ENCODE results near the gene CHN2.

Gene CHN2

DNA sequence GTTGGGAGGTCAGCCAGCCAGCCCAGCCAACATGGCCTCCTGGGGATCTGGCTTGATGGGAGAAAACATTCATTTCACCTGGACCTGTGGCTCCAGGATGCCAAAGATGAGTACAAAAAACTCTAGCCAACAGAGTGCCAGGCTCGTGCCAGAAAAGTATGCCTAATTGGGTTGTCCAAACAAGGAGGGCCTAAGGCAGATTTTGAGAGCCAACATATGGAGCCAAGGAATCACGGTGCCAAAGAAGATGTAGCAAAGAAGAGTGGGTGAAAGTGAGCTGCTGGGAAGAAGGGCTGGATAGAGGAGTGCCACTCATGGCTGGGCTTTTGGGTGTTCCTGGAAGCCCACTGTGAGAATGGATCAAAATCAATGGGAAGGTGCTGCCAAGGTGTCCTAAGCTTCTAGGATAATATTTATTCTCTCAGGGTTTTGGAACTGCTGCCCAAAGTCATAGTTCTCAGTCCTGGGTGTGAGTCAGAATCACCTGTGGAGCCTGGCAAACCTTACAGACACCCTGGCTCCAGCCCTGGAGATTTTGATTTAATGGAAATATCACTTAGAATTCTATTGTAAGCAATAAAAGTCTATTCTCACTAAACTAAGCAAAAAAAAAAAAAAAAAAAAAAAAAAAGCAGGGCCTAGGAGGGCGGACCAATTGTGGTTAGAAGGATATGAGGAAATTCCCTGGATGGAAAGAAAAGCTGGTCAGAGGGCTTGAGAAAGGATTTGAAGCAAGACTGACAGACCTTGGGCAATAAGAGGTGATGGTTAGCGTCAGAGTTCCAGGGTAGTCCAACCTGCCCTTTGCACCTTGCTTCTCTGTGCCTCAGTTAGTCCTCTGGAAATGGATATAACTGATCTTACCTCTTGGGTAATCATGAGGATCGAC, 186.9 kb downstream of the CHN2 start:
- Histone ChIP-seq H3K27ac (ENCODE audit: low read depth, low read length, severe bottlenecking) (no peak overlapping the region), H3K36me3 (ENCODE audit: control insufficient read depth, insufficient read depth, low read length) (no peaks in the 10 kb centered on the region), H3K9me3 (ENCODE audit: control insufficient read depth, low read length) (no peaks in the 10 kb centered on the region), H3K4me3 (ENCODE audit: extremely low read depth, insufficient read depth, low read length, poor library complexity, severe bottlenecking) (no peak overlapping the region), H3K4me1 (ENCODE audit: control insufficient read depth, insufficient read depth, low read length, poor library complexity, severe bottlenecking) (no peaks in the 10 kb centered on the region)
- 85 to 94% methylated on average over 3 to 4 of the region's 5 CpGs for WGBS, 2 experiments (ENCODE audit: insufficient coverage in 2 of 2)

DNA sequence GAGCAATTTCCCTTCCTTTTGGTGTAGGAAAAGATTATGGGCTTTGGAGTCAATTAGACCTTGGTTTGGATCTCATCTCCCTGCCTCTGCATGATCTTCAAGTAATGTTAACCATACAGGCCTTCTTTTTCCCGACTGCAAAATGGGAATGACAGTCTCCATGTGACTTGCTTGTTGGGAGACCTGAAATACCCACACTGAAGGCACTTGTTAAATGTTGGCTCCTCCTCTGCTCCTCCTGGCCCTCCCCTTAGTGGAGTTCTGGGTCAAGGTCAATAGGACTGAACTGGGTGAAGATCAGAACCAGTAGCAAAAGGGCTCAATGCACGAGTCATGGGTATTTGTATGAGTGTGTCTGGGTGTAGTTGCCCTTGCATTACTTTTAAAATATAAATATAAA, 189.7 kb downstream of the CHN2 start:
- Histone ChIP-seq H3K36me3 (ENCODE audit: control insufficient read depth, insufficient read depth, low read length) (no peaks in the 10 kb centered on the region), H3K4me1 (ENCODE audit: control insufficient read depth, insufficient read depth, low read length, poor library complexity, severe bottlenecking) (no peaks in the 10 kb centered on the region), H3K4me3 (ENCODE audit: extremely low read depth, insufficient read depth, low read length, poor library complexity, severe bottlenecking) (no peak overlapping the region), H3K27ac (ENCODE audit: low read depth, low read length, severe bottlenecking) (no peak overlapping the region), H3K9me3 (ENCODE audit: control insufficient read depth, low read length) (no peaks in the 10 kb centered on the region)
- WGBS, 2 experiments (ENCODE audit: insufficient coverage in 2 of 2): no CpG with 5 or more reads among the region's 2 CpGs

DNA sequence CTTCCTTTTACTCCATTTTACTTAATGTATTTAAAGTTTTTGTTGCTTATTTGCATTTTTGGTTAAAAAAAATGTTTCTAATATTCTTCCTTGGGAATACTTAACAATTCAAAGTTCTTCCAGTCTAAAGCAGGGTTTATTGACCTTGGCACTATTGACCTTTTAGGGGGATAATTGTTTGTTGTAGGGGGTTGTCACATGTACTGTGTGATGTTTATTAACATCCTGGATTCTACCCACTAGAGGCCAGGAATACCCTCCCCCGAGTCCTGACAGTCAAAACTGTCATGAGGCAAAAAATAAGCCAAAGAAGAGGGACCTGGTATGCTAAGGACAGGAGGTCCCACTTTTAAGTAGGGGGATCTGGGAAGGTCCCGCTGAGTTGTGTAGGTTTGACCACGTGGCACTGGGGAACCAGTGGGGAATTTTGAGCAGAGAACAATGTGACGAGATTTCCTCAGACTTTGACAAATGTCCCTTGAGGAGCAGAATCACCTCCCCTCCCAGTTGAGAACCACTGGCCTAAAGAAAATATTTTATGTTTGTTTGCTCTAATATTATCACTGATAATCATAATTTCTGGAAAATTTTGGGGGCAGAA, 190.7 kb downstream of the CHN2 start:
- no peaks in the 10 kb centered on the region for H3K9me3 ChIP-seq (ENCODE audit: control insufficient read depth, low read length)
- no peak overlapping the region for H3K27ac ChIP-seq (ENCODE audit: low read depth, low read length, severe bottlenecking)
- H3K4me1 ChIP-seq (ENCODE audit: control insufficient read depth, insufficient read depth, low read length, poor library complexity, severe bottlenecking): no peaks in the 10 kb centered on the region
- H3K4me3 ChIP-seq (ENCODE audit: extremely low read depth, insufficient read depth, low read length, poor library complexity, severe bottlenecking): no peak overlapping the region
- WGBS, 2 experiments (ENCODE audit: insufficient coverage in 2 of 2): 100% methylated on average over 1 of the region's 4 CpGs; no CpG with 5 or more reads in 1 of the 2 experiments
- no peaks in the 10 kb centered on the region for H3K36me3 ChIP-seq (ENCODE audit: control insufficient read depth, insufficient read depth, low read length)

DNA sequence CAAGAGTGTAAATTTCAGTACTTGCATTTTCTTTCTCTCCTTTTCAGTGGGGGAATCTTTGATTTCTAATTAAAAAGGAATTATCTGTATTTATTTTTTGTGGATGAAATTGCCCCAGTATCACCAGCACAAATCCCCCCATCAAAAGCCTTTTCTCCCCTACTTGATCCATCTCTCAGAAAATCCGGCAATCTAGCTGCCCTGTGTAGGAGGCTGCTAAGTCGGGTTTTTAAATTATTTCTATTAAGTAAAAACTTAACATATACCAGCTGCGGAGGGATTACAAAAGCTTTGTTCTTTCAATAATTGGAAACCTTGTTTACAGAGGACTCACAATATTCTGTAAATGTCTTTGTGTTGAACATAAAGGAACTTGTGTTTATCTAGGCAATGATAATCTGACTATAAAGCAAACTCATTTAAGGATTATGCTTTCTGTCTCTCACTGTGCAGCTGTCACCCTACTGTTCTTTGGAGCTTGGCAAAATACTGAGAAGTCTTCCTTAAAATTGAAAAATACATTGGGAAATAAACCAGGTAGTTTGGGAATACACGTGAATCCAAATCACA, 191.7 kb downstream of the CHN2 start:
- no peaks in the 10 kb centered on the region for H3K36me3 ChIP-seq (ENCODE audit: control insufficient read depth, insufficient read depth, low read length)
- no peaks in the 10 kb centered on the region for H3K4me1 ChIP-seq (ENCODE audit: control insufficient read depth, insufficient read depth, low read length, poor library complexity, severe bottlenecking)
- no peaks in the 10 kb centered on the region for H3K9me3 ChIP-seq (ENCODE audit: control insufficient read depth, low read length)
- no peak overlapping the region for H3K27ac ChIP-seq (ENCODE audit: low read depth, low read length, severe bottlenecking)
- no peak overlapping the region for H3K4me3 ChIP-seq (ENCODE audit: extremely low read depth, insufficient read depth, low read length, poor library complexity, severe bottlenecking)
- 100% methylated on average over 1 of the region's 4 CpGs; no CpG with 5 or more reads in 1 of the 2 experiments for WGBS, 2 experiments (ENCODE audit: insufficient coverage in 2 of 2)

DNA sequence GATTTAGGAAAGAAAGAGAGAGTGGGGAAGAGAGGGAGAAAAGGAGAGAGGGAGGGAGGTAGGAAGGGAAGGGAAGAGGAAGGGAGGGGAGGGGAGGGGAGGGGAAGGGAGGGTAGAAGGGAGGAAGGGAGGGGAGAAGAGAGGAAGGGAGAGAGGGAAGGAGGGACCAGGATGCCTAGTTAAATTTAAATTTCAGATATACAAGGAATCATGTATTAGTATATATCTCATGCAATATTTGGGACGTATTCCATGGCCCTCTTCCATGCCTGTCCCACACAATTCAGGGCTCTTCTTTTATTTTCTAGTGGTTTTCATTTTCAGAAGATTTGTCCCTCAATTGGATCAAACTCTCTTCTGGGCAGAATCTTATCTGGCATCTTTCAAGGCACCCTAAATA, 196.7 kb downstream of the CHN2 start:
- no peaks in the 10 kb centered on the region for H3K9me3 ChIP-seq (ENCODE audit: control insufficient read depth, low read length)
- no CpG with 5 or more reads among the region's 1 CpG for WGBS, 2 experiments (ENCODE audit: insufficient coverage in 2 of 2)

DNA sequence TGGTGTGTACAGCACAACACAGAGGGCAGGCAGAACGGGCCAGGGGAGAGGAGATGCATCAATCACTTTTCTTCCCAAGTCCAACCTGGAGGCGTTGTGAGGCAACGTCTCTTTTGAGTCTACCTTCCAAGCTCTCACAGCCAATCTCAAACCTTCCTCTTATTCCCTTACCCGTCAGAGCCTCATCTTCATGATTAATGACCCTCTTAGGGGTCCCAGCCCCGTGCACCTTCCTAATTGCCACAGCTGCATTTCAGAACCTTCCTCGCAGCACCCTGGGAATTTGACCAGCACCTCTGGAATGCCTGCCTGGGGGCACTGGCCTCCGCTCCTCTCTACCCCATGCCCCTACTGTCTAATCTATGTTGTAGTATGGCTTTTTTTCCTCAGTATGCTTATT, 199.7 kb downstream of the CHN2 start:
- Histone ChIP-seq H3K27ac (ENCODE audit: low read depth, low read length, severe bottlenecking) (no peak overlapping the region), H3K4me1 (ENCODE audit: control insufficient read depth, insufficient read depth, low read length, poor library complexity, severe bottlenecking) (no peaks in the 10 kb centered on the region), H3K36me3 (ENCODE audit: control insufficient read depth, insufficient read depth, low read length) (no peaks in the 10 kb centered on the region), H3K4me3 (ENCODE audit: extremely low read depth, insufficient read depth, low read length, poor library complexity, severe bottlenecking) (no peak overlapping the region), H3K9me3 (ENCODE audit: control insufficient read depth, low read length) (no peaks in the 10 kb centered on the region)
- WGBS, 2 experiments (ENCODE audit: insufficient coverage in 2 of 2): 69% methylated on average over 5 of the region's 7 CpGs

More for the DNA sequence above, 196.7 kb downstream of the CHN2 start:
- Histone ChIP-seq H3K4me3 (ENCODE audit: extremely low read depth, insufficient read depth, low read length, poor library complexity, severe bottlenecking) (no peak overlapping the region), H3K27ac (ENCODE audit: low read depth, low read length, severe bottlenecking) (no peak overlapping the region), H3K4me1 (ENCODE audit: control insufficient read depth, insufficient read depth, low read length, poor library complexity, severe bottlenecking) (no peaks in the 10 kb centered on the region), H3K36me3 (ENCODE audit: control insufficient read depth, insufficient read depth, low read length) (no peaks in the 10 kb centered on the region)

DNA sequence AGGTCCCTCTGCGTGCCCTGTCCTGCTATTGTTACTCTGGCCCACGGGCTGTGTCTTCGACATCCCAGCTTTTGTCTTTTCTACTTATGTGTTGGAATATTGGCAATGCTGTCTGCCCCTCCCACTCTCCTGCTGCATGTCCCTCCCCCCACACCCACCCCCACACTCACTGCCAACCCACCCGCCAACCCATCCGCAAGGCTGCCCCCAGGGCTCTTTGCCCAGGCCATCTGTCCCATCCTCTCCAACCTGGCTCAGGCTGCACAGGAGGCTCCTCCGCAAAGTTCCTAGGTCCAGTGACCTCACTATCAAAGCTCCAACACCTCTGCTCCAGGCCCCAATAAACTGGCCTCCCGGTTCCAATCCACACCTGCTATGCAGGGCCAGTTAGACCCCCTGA, 202.0 kb downstream of the CHN2 start:
- no peaks in the 10 kb centered on the region for H3K9me3 ChIP-seq (ENCODE audit: control insufficient read depth, low read length)
- no peak overlapping the region for H3K4me3 ChIP-seq (ENCODE audit: extremely low read depth, insufficient read depth, low read length, poor library complexity, severe bottlenecking)
- H3K36me3 ChIP-seq (ENCODE audit: control insufficient read depth, insufficient read depth, low read length): no peaks in the 10 kb centered on the region
- H3K4me1 ChIP-seq (ENCODE audit: control insufficient read depth, insufficient read depth, low read length, poor library complexity, severe bottlenecking): no peaks in the 10 kb centered on the region
- 83 to 90% methylated on average over 1 to 3 of the region's 7 CpGs for WGBS, 2 experiments (ENCODE audit: insufficient coverage in 2 of 2)
- H3K27ac ChIP-seq (ENCODE audit: low read depth, low read length, severe bottlenecking): no peak overlapping the region

DNA sequence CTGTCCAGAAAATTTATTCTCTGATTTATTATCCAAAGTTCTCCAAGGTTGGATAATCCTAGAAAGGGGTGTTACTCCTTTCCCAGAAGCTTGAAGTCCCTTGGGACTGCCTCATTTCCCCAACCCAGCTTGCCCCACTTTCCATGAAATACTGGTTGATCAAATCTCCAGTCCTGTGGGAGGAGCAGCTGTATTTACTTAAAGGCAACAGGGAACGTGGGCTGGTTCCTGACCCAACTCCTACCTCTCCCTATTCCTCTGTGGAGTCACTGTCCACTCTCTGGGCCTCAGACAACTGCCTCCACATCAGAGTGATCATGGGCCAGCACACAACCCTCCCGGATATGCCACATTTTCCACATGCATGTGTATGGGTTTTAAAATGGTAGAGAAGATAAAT, 202.8 kb downstream of the CHN2 start:
- Histone ChIP-seq H3K36me3 (ENCODE audit: control insufficient read depth, insufficient read depth, low read length) (no peaks in the 10 kb centered on the region), H3K27ac (ENCODE audit: low read depth, low read length, severe bottlenecking) (no peak overlapping the region), H3K4me1 (ENCODE audit: control insufficient read depth, insufficient read depth, low read length, poor library complexity, severe bottlenecking) (no peaks in the 10 kb centered on the region), H3K4me3 (ENCODE audit: extremely low read depth, insufficient read depth, low read length, poor library complexity, severe bottlenecking) (no peak overlapping the region), H3K9me3 (ENCODE audit: control insufficient read depth, low read length) (no peaks in the 10 kb centered on the region)
- WGBS, 2 experiments (ENCODE audit: insufficient coverage in 2 of 2): 60% methylated on average over 1 of the region's 2 CpGs; no CpG with 5 or more reads in 1 of the 2 experiments

DNA sequence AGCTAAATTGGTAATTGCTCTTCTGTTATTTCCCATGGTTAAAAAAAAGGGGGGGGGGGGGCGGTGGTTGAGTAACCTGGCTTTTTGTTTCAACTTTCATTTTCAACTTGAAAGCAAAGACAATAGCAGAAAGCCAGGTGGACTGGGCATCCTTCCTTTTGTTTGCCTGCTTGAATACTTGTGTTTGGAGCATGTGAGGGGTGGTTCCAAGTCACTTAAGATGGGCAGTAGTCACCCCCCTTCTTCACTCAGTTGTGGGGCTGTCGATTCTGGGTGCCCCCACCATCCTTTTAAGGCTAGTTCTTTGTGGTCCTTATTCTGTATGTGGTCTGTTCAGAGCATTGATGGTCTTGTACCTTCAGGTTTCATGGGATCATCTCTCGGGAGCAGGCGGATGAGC, 203.4 kb downstream of the CHN2 start:
- no peak overlapping the region for H3K4me3 ChIP-seq (ENCODE audit: extremely low read depth, insufficient read depth, low read length, poor library complexity, severe bottlenecking)
- no peaks in the 10 kb centered on the region for H3K36me3 ChIP-seq (ENCODE audit: control insufficient read depth, insufficient read depth, low read length)
- no peaks in the 10 kb centered on the region for H3K4me1 ChIP-seq (ENCODE audit: control insufficient read depth, insufficient read depth, low read length, poor library complexity, severe bottlenecking)
- H3K9me3 ChIP-seq (ENCODE audit: control insufficient read depth, low read length): no peaks in the 10 kb centered on the region
- 93% methylated on average over 2 of the region's 4 CpGs; no CpG with 5 or more reads in 1 of the 2 experiments for WGBS, 2 experiments (ENCODE audit: insufficient coverage in 2 of 2)
- no peak overlapping the region for H3K27ac ChIP-seq (ENCODE audit: low read depth, low read length, severe bottlenecking)

DNA sequence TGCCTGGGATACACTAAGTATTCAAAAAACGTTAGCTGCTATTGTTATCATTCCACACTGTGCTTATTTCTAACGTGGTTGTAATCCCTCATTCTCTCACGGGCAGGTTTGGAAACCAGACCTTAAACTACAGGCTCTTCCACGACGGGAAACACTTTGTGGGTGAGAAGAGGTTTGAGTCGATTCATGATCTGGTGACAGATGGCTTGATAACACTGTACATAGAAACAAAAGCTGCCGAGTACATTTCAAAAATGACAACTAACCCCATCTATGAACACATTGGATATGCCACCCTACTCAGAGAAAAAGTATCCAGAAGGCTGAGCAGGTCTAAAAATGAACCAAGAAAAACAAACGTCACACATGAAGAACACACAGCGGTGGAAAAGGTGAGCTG, 205.9 kb downstream of the CHN2 start:
- H3K27ac ChIP-seq (ENCODE audit: low read depth, low read length, severe bottlenecking): no peak overlapping the region
- no peaks in the 10 kb centered on the region for H3K9me3 ChIP-seq (ENCODE audit: control insufficient read depth, low read length)
- 78 to 93% methylated on average over 2 to 4 of the region's 9 CpGs for WGBS, 2 experiments (ENCODE audit: insufficient coverage in 2 of 2)
- H3K4me3 ChIP-seq (ENCODE audit: extremely low read depth, insufficient read depth, low read length, poor library complexity, severe bottlenecking): no peak overlapping the region
- H3K4me1 ChIP-seq (ENCODE audit: control insufficient read depth, insufficient read depth, low read length, poor library complexity, severe bottlenecking): no peaks in the 10 kb centered on the region
- H3K36me3 ChIP-seq (ENCODE audit: control insufficient read depth, insufficient read depth, low read length): no peaks in the 10 kb centered on the region

DNA sequence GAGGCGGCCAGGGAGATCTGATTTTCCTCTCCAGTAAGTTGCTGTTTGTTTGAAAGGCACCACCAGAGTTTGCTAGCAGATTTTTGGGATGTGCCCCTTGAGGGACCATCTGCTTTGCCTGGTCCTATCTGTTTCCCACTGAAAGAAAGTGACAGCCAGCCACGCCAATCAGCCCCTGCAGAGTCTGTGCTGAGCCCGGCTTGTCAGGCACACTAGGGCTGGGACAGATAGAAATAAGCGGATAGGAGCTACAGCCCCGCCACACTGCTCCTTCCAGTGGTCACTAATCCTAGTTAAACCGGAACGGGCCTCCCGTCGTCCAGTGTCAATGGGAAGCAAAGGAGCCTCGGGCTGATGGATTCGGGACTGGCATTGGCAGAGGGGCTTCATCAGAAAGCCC, 207.2 kb downstream of the CHN2 start:
- H3K27ac ChIP-seq (ENCODE audit: low read depth, low read length, severe bottlenecking): no peak overlapping the region
- WGBS, 2 experiments (ENCODE audit: insufficient coverage in 2 of 2): 89 to 95% methylated on average over 10 to 11 of the region's 11 CpGs
- no peaks in the 10 kb centered on the region for H3K36me3 ChIP-seq (ENCODE audit: control insufficient read depth, insufficient read depth, low read length)
- H3K9me3 ChIP-seq (ENCODE audit: control insufficient read depth, low read length): no peaks in the 10 kb centered on the region
- no peak overlapping the region for H3K4me3 ChIP-seq (ENCODE audit: extremely low read depth, insufficient read depth, low read length, poor library complexity, severe bottlenecking)
- no peaks in the 10 kb centered on the region for H3K4me1 ChIP-seq (ENCODE audit: control insufficient read depth, insufficient read depth, low read length, poor library complexity, severe bottlenecking)
